ENCODE data around the gene LMF2.
A peak's percentile ranks its signal among the peaks of the same experiment; 100 is the strongest.
"Not testable (repeated sequence)": the region's sequence is repeated elsewhere in the genome, so short reads cannot be mapped to it uniquely, and the experiment has no call there.

The LMF2 gene, protein sequence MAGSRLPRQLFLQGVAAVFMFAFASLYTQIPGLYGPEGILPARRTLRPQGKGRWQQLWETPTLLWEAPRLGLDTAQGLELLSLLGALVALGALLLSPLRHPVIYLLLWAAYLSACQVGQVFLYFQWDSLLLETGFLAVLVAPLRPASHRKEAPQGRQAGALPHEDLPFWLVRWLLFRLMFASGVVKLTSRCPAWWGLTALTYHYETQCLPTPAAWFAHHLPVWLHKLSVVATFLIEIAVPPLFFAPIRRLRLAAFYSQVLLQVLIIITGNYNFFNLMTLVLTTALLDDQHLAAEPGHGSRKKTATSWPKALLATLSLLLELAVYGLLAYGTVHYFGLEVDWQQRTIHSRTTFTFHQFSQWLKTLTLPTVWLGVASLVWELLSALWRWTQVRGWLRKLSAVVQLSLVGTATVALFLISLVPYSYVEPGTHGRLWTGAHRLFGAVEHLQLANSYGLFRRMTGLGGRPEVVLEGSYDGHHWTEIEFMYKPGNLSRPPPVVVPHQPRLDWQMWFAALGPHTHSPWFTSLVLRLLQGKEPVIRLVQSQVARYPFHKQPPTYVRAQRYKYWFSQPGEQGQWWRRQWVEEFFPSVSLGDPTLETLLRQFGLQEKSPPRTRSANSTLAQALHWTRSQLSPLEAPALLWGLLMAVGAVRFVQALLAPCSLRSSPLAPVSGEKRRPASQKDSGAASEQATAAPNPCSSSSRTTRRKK

DNA sequence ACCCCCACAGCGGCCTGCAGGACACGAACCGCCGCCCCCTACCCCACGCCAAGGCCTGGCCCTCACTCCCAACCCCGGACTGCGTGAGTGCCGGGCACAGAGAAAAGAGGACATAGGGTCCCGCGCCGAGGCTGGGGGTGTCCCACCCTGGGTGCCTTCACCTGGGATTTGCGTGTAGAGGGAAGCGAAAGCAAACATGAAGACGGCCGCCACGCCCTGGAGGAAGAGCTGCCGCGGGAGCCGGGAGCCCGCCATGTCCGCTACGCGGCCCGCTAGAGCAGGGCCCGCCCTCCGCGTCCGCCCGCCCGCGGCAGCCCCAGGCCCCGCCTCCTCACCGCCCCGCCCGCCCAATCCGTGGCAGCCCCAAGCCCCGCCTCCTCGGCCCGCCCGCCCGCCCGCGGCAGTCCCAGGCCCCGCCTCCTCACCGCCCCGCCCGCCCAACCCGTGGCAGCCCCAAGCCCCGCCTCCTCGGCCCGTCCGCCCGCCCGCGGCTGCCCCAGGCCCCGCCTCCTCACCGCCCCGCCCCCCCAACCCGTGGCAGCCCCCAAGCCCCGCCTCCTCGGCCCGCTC is at the start of gene LMF2:
Gene LMF2, minus strand, starts transcription at position 282 of the 570 bp plus-strand sequence. Its CDS starts 27 bp downstream, at position 255.
- peak; percentile 85 for DNase-seq (ENCODE audit: low read depth)

- DNase-seq (ENCODE audit: low read depth): no peak
Measured at GRCh38 chr22:50556703-50557102, 49.2 kb upstream of the LMF2 start.

DNA sequence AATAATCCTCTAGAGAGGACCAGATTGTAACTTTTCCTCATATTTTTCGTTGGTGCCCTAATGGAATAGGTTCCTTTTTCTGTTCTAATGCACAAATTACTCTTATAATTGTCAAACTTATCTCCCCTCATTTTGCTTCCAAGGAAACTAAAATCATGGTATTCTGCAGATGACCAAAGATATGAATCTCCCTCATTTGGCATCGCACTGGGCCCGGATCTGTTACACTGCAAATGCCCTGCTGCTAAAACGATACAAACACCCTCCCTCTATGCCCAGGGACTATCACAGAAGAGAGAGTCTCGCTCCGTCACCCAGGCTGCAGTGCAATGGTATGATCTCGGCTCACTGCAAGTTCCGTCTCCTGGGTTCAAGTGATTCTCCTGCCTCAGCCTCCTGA is 45.8 kb upstream of the LMF2 start:
- no peak for DNase-seq (ENCODE audit: low read depth)

- no peak for DNase-seq (ENCODE audit: low read depth)
Measured at GRCh38 chr22:50551160-50551752, 43.8 kb upstream of the LMF2 start.

DNA sequence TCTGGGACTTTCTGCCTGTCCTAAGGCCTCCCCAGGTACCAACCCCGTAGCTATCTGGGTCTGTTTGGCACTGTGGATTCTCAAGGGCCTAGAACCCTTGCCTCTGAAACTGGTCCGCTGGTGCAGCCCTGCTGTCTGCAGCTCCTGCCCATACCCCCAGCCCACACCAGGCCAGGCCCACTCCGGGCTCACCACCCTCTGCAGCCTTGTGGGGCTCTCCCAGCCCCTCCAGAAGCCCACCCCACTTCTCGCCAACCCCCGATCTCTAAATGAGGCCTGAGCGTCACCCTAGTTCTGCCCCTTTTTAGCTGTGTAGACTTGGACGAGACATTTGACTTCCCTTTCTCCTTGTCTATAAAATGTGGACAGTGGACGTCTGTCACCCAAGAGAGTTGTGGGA is 42.9 kb upstream of the LMF2 start:
- DNase-seq (ENCODE audit: low read depth): no peak

DNA sequence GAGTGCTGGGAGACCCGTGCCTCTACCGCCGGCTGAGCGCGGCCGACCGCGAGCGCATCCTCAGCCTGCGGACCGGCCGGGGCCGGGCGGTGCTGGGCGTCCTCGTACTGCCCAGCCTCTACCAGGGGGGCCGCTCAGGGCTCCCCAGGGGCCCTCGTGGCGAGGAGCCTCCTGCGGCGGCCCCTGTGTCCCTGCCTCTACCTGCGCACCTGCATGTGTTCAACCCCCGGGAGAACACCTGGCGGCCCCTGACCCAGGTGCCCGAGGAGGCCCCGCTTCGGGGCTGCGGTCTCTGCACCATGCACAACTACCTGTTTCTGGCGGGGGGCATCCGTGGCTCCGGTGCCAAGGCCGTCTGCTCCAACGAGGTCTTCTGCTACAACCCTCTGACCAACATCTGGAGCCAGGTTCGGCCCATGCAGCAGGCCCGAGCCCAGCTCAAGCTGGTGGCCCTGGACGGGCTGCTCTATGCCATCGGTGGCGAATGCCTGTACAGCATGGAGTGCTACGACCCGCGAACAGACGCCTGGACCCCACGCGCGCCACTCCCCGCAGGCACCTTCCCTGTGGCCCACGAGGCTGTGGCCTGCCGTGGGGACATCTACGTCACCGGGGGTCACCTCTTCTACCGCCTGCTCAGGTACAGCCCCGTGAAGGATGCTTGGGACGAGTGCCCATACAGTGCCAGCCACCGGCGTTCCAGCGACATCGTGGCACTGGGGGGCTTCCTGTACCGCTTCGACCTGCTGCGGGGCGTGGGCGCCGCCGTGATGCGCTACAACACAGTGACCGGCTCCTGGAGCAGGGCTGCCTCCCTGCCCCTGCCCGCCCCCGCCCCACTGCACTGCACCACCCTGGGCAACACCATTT is 41.7 kb upstream of the LMF2 start:
- no peak for DNase-seq (ENCODE audit: low read depth)

DNA sequence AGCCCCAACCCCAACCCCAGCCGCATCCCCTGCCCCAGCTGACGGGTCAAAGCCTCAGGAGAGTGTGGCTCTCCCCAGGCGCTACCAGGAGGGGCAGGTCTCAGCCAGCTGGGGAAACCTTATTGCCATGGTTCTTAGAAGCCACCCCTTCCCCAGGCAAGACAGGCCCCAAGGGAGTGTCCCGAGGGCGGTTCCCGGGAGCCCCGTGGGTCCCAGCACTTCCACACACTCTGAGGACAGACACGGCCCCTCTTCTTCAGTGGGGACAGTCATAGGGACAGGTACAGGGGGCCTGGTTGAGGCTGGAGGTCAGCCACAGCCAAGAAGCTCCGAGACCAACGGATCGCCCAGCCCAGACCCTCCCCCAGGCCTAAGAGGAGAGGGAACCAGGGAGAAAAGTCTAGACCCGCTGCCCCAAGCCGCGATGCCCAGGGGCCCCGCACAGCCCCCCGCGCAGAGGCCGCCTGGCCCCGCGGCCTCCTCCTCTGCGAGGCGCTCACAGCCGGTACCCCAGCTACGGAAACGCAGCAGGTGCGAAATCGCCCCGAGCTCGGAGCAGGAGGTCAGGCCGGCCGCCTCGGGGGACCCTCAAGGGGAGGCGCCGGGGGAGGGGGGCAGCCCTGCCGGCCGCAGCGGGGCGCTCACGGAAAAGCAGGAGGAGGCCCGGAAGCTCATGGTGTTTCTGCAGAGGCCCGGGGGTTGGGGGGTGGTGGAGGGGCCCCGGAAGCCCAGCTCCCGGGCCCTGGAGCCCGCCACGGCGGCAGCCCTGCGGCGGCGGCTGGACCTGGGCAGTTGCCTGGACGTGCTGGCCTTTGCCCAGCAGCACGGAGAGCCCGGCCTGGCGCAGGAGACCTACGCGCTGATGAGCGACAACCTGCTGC is 40.8 kb upstream of the LMF2 start:
- DNase-seq (ENCODE audit: low read depth): no peak

DNA sequence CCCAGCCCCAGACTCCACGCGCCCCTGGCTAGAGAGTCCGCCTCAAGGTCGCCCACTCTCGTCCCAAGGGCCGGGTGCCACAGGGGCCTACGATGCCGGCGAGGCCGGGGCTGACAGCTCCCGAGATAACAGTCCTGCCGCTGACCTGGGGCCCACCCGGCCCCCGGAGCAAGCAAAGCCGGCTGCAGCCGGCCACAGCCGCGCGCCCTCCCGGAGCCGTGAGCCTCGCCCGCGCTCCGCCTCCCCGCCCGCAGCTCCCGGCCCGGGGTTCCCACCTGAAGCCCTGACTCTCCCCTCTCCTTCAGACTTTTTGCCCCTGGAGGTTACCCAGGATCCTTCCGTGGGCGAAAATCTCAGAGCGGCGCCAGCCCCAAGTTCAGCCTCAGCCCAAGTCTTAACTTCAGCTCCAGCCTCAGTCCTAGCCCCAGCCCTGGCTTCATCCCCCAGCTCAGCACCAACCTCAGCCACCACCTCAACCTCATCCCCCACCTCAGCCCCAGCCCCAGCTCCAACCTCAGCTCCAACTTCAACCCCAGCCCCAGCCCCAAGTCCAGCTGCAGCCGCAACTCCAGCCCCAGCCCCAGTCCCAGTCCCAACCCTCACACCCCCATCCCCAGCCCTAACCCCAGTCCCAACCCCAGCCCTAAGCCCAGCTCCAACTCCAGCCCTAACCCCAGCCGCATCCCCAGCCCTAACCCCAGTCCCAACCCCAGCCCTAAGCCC is 39.9 kb upstream of the LMF2 start:
- DNase-seq (ENCODE audit: low read depth): no peak

DNA sequence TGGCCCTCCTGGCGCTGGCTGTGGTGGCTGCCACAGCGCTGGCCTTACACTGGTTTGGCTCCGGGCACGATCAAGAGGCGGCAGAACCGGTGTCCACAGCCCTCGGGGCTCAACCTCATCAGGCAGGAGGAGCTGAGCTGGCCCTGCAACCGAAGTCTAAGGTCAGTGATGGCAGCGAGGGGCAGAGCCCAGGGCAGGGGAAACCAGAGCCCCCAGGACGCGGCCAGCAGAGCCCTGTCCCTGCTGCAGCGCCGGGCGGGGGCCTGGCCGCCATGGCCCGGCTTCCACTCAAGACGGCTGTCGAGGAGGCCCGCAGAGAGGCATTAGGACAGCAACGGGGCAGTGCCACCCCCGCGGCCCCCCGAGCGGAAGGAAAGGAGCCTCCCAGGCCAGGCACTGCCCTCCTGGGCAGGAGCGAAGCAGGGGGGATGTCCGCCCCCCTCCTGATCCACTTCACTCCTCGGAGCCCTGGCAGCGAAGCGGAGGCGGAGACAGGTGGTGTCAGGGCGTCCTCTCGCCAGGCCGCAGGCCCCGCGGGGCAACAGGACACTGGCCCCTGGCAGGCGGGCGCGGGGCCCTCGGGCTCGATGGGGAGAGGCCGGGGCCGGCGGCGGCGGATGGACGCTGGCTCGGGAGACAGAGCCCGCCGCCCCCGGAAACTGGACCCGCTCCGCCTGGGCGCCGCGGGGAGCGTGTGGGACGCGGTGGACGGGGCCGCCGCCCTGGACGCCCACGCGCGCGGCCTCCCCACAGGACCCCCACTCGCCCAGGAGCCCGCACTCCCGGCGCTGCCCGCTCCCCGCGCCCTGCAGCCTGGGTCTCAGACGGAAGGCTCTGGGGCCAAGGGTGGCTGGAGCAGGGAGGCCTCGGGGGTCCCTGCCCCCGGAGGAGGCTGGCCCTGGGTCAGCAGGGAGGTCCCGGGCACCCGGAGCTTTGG is 39.1 kb upstream of the LMF2 start:
- DNase-seq (ENCODE audit: low read depth): no peak

GRCh38 chr22:50545522-50546325 is 38.2 kb upstream of the LMF2 start, which contains the start of gene KLHDC7B:
Gene KLHDC7B (plus strand): TSS chr22:50545899. CDS start chr22:50546244, 345 bp downstream.
- no peak for DNase-seq (ENCODE audit: low read depth)

GRCh38 chr22:50544746-50545253 is 37.3 kb upstream of the LMF2 start:
- DNase-seq (ENCODE audit: low read depth): no peak

- peak; percentile 73 for DNase-seq (ENCODE audit: low read depth)
Measured at GRCh38 chr22:50544078-50544745, 36.7 kb upstream of the LMF2 start.

DNA sequence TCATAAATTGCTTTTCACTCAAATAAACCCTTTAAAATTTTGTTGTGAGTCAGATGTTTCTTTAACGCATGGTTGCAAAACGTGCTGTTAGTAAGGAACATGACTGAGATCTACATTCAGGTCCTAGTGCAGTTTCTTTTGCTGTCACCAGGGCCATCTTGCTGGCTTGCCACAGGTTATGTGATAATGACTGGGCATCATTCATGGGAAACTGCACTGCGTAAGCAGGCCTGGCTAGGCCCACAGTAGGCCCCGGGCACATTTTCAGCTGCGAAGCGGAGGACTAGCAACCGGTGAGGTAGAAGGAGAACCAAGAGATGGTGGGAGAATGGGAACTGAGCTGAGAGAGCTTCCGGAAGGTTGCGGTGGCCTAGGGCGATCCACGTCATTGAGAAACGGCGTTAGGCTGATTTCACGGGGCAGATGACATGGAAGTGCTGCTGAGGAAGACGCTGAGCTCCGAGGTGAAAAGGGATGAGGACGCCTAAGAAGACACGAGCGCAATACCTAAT is 35.0 kb upstream of the LMF2 start:
- DNase-seq (ENCODE audit: low read depth): no peak

DNA sequence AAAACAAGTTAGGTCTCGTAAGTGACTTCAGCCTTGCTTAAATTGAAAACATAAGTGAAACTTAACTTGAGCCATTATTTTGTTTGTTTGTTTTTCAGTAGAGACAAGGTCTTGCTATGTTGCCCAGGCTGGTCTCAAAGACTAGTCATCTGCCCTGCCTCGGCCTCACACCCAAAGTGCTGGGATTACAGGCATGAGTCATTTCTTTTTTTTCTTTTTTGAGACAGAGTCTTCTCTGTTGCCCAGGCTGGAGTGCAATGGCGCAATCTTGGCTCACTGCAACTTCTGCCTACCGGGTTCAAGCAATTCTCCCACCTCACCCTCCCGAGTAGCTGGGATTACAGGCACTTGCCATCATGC is 34.1 kb upstream of the LMF2 start:
- not testable (repeated sequence) for DNase-seq (ENCODE audit: low read depth)

DNA sequence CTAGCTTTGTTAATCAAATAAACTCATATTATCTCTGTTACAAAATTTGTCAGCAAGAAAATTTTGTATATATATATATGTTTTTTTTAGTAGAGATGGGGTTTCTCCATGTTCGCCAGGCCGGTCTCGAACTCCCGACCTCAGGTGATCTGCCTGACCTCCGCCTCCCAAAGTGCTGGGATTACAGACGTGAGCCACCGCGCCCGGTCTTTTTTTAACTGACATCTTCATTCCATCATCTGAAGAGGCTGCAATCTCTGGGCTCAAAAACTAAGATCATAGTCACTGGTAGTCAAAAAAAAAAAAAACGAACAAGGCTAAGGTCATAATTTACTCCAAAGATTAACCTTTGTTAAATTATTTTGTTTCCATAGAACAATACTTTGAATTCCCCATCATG is 32.9 kb upstream of the LMF2 start:
- no peak for DNase-seq (ENCODE audit: low read depth)

GRCh38 chr22:50537765-50538164 is 30.3 kb upstream of the LMF2 start:
- DNase-seq (ENCODE audit: low read depth): no peak

DNA sequence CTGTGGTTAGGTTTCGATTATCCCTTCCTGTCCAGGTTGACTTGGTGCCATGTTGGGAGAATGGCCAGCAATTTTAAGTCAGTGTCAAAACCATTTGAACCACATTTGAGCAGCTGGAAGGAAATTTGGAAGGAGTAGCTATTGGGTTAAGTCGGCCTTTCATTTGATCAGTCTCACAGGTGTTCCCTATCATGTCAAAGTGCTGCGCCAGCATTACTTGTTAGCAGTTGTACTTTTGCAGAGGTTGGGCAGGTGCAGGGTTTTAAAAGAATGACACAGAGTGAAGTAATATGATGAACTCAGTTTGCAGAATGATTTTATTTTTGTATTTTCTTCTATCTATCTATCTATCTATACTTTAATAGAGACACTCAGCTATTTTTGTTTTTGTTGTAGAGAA is 28.7 kb upstream of the LMF2 start:
- DNase-seq (ENCODE audit: low read depth): no peak

All from stimulated activated CD8-positive, alpha-beta memory T cell treated with anti-CD3 and anti-CD28 coated beads, Interleukin-12 subunit alpha, Interleukin-12 subunit beta, amount 100 ng/mL, for 1 hour (primary cell).